Nucleus accumbens (tissue), 56 donors: ENCODE data around the gene CDK5R1.
"Not testable (repeated sequence)": the region's sequence is repeated elsewhere in the genome, so short reads cannot be mapped to it uniquely, and the experiment has no call there.

ENCODE experiments used
- DNase-seq, 56 donors: peaks; one replicate each; lab custom pipeline; 2025; lab: John Stamatoyannopoulos, UW

CDK5R1 gene

GRCh38 chr17:32486701-32487472 is at the start of gene CDK5R1:
Gene CDK5R1, plus strand, starts transcription at chr17:32486993. Its CDS starts 628 bp downstream, at chr17:32487621.
- DNase-seq = peak in 39 of 56 donors; percentile 47 to 86 (median 74)

GRCh38 chr17:32440722-32441121 is 46.1 kb upstream of the CDK5R1 start:
- DNase-seq = no peak

DNA sequence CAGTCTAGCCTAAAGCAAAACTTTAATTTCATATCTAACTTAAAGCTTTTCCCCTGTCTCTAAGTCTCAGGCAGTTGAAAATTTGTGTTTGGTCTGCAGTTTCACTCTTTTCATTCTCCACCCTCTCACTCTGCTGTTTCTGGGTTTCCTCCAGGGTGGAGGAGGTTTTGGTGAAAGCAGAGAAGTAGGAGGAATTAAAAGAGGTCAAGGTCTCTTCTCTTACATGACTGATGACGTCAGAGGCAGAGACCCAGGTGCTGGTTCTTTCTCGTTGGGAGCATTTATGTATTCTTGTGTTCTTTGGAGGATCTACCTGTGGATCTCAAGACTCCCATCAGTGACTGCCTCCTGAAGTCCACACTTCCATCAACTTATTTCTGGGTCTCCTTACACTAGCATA is 44.9 kb upstream of the CDK5R1 start:
- no peak for DNase-seq

DNA sequence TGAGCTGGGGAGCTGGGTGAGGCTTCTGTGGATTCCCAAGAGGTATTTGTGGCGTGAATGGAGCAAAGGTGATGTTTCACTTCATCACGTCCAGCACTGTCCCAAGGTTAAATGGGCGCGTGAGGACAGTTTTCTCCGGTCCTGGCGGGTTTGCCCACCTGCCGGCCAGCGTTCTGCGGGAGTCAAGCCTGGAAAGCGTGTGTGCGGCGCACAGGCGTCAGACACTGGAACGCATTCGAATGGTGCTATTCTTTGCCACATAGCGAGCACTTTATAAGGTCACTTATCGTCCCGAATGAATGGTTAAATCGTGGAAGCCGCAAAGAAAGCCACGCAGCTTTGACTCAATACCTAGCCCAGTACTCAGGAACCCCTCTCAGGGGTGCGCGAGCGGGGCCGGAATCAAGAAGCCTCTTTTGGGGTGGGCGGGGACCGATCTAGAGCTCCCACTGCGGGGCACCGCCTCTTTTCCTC is 42.9 kb upstream of the CDK5R1 start:
- peak in 1 of 56 donors; percentile 8 for DNase-seq

GRCh38 chr17:32444301-32445073 is 42.3 kb upstream of the CDK5R1 start, which contains the start of gene PSMD11:
Gene PSMD11, plus strand, starts transcription at chr17:32444510. Its CDS starts 14 bp downstream, at chr17:32444524.
- peak; percentile 74 to 98 (median 92) for DNase-seq

GRCh38 chr17:32445074-32445415 is 41.7 kb upstream of the CDK5R1 start:
- DNase-seq = peak in 27 of 56 donors; percentile 13 to 68 (median 44)

GRCh38 chr17:32445497-32445896 is 41.3 kb upstream of the CDK5R1 start:
- no peak for DNase-seq

GRCh38 chr17:32445971-32446370 is 40.8 kb upstream of the CDK5R1 start:
- no peak for DNase-seq

DNA sequence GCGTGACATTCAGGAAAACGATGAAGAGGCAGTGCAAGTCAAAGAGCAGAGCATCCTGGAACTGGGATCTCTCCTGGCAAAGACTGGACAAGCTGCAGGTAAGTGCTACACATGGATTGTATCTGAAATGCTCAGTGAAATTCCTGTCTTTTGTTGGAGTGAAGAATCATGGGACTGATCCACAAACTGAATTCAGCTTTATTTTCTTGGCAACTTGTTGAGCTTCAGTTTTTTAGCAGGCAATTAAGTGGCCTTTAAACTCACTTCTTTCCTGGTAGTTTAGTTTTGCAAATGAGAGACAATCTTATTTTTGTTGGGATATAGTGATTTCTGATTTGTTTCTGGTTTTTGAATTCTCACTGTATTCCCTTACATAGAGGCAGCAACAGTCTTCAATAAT is 39.8 kb upstream of the CDK5R1 start:
- DNase-seq = no peak

DNA sequence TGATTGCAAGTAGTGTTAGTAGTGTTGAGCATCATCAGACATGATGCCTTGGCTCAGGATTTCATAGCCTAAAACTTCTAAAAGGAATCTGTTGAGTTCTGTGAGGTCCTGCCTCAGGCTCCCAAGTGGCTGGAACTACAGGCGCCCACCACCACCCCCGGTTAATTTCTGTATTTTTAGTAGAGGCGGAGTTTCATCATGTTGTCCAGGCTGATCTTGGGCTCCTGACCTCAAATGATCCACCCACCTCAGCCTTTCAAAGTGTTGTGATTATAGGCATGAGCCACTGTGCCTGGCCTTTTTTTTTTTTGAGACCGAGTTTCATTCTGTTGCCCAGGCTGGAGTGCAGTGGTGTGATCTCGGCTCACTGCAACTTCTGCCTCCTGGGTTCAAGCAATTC is 36.8 kb upstream of the CDK5R1 start:
- DNase-seq = no peak

- DNase-seq = not testable (repeated sequence)
Observed at GRCh38 chr17:32450379-32450778, 36.4 kb upstream of the CDK5R1 start.

DNA sequence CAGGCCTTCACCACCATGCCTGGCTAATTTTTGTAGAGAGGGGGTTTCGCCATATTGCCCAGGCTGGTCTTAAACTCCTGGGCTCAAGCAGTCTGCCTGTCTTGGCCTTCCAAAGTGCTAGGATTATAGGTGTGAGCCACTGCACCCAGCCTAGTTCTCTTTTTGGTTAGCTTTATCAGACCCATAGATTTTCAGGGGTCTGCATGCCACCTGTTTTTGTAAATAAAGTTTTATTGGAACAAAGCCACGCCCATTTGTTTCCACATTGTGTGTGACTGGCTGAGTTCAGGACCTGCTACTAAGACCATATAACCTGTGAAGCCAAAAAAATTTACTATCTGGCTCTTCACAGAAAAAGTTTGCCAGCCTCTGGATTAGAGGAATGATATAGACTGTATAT is 34.9 kb upstream of the CDK5R1 start:
- DNase-seq = no peak

DNA sequence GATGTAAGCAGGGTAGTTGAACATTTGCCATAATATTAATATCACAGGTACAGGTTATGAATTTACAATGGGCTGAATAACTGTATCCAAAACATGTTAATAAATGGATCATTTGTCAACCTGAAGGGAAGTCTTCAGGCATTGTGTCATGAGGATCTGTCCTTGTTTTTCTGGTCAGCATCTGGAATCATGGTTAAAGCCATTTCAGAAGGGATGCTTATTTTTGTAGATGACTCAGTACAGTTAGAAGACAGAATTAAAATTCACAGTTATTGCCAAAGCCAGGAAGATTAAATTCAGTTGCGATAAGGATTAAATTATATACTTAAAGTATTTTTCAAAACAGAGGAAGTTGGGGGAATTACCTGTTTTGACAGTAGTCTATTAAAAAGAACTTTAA is 34.5 kb upstream of the CDK5R1 start:
- no peak for DNase-seq

DNA sequence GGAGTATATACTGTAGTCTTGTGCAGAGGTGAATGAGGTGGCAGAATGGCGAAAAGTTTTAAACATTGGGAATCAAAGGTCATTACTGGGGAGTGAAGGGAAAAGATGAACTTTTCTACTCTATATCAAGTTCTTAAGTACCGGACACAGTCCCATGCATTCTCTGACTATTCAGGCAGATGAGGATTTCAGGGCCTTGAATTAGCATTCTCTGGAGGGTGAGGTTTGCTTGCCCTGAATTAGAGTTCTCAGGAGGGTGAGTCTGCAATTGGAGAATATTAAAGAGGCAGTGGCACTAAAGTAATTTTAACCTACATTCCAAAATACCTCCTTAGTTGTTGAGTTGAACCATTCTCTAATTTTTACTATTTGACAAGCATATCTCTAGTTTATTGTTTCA is 33.4 kb upstream of the CDK5R1 start:
- no peak for DNase-seq

DNA sequence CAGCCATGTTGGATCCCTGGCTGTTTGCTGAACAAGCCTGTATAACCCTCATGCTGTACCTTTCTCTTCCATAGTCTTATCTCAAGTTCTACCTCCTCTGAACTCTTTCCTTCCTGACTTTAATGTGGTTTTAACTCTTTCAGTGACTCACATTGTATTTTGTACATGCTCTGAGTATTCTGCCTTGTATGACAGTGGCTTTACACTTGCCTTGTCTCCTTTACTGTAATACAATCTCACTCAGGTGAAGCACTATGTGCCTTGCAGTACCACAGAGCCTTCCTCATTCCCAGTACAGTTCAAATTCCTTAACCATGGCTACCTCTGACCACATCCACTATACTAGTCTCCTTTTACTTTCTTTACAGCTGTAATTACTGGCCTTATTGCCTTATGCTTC is 28.4 kb upstream of the CDK5R1 start:
- DNase-seq = no peak

- no peak for DNase-seq
Observed at GRCh38 chr17:32460054-32460453, 26.7 kb upstream of the CDK5R1 start.

GRCh38 chr17:32461498-32461852 is 25.3 kb upstream of the CDK5R1 start:
- DNase-seq = no peak

DNA sequence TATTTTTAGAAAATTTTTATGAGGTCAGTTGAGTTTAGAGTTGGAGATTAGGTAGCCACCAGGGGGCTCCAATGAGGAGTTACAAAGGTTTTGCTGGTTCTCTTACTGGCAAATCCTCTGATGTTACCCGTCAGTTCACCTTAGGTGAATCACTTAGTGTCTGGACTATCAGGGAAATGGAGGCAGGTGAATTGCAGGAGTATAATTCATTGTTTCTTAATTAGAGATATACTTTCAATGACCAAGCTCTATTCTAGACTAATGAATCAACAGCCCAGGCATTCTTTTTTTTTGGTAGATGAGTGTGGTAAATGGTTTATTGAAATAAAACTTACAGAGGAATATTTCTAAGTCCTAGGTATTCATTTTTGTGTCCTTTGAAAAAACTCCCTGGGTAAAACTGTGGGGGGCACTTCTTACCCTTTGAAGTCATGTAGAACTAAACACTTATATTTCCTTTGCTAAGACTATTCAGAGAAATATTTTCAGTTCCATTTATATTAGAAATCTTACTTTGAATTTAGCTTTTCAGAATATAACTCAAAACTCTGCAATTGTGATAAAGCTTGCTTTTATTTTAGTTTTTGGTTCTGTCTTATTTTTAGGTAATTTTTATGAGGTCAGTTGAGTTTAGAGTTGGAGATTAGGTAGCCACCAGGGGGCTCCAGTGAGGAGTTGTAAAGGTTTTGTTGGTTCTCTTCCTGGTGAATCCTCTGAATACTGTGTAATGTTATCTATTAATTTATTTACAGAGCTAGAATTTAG is 24.8 kb upstream of the CDK5R1 start:
- DNase-seq = peak in 15 of 56 donors; percentile 1 to 61 (median 24)

- no peak for DNase-seq
Observed at GRCh38 chr17:32463304-32463703, 23.5 kb upstream of the CDK5R1 start.

DNA sequence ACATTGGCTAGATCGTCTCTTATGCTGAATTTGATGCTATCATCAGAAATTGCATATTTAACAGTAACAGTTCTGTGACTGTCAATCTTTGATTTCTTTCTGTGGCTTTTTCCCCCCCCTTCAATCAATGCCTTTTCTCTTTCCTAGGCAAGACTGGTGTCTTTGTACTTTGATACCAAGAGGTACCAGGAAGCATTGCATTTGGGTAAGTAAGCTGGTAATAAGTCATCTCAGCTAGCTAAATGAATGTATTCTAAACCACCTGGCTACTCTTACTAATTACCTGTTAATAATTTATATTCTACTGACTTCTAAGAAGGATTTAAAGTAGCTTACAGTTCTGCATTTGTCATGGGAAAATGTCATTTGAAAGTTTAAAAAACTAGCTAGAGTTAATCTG is 22.4 kb upstream of the CDK5R1 start:
- DNase-seq = no peak

DNA sequence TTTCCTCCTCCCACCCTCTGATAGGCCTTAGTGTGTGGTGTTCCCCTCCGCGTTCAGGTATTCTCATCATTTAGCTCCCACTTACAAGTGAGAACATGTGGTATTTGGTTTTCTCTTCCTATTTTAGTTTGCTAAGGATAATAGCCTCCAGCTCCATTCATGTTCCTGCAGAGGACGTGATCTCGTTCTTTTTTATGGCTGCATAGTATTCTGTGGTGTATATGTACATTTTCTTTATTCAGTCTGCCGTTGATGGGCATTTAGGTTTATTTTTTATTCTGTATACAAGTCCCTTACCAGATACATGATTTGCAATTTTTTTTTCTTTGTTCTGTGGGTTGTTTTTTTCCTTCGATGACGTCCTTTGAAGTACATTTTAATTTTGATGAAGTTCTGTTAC is 18.8 kb upstream of the CDK5R1 start:
- DNase-seq = no peak
